HG03432 (cell line): ENCODE data around the gene GOLGA6C.
"Not testable (repeated sequence)": the region's sequence is repeated elsewhere in the genome, so short reads cannot be mapped to it uniquely, and the experiment has no call there.

ENCODE experiments used
- ATAC-seq: cut with Tn5 transposase; IDR thresholded peaks from one replicate; pipeline ENCODE4 v1.9.1; 2021; ENCODE audit warnings: mild to moderate bottlenecking, moderate library complexity; ENCODE audit not compliant: unreplicated experiment

GOLGA6C gene

DNA sequence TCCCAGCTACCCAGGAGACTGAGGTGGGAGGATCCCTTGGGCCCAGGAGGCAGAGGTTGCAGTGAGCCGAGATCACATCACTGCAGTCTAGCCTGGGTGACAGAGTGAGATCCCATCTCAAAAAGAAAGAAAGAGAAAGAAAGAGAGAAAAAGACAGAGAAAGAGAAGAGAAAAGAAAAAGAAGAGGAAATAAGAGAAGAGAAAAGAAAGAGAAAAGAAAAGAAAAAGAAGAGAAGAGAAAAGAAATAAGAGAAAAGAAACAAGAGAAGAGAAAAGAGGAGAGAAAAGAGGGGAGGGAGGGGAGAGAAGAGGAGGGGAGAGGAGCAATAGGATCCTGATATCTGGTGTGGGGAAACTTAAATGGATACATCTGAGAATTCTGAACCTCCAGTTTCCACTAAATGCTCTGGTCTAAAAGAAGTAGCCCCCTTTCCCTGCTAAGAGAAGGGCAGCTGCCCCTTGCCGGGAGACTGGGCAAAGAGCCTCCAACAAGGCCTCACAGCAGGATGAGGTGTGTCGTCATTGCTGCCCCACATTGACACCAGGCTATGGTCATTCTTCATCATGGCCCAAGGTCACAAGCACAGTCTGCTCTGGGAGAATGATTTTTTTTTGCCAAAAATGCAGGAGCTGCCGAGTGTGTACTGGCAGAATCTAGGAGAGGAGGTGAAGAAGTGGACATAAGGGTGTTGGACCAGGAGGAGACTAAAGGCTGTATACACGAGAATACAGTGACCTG lies 56.6 kb downstream of the GOLGA6C start:
- ATAC-seq, result no peak

DNA sequence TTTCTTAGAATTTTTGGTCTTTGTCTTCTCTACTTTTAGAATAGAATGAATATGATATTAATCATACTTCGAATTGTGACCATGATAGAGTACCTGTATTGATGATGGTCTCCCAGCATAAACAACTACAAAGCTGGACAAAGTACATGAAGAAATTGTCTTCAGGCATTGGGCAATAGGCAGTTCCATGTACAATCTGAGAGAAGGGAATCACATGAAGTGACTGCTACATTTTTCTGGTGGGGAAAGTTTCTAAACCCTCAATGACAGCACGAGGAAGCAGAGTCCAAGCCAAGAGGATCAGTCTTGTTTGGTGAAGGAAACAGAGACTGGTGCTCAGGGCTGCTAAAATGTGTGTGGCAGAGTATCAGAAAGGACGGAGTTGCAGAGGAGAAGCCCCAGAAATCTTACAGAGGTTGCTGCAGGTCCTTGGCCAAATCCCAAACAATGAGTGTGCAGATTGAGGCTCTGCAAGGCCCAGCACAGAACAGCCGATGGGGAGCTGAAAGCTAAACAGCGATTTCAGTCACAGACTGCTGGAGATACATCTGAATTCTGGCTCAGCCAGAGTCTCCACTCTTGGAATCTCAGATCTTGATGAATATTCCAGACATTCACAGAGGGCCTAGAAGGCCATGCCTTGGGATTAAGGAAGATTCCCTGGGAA lies 61.2 kb downstream of the GOLGA6C start:
- not testable (repeated sequence) for ATAC-seq
